Activated naive CD4-positive, alpha-beta T cell treated with anti-CD3 and anti-CD28 coated beads, Interleukin-2, amount 50 U/mL, for 72 hours (primary cell): ENCODE measurements around the gene SNTG2. TPM values are rescaled to one million over a fixed set of nuclear protein-coding genes. Genes with fewer than 3 reads are reported as not detected.

ENCODE experiments used
- ATAC-seq, 2 donors: fragments of 150-1000 bp; cut with Tn5 transposase; 2 replicates each; pipeline ENCODE4 v1.10.0; 2021; ENCODE audit warnings: mild to moderate bottlenecking in 2 of 2, moderate library complexity in 2 of 2
- DNase-seq, 2 donors: peaks; one replicate each; pipeline ENCODE4 v3.0.0; 2021 to 2022; ENCODE audit warnings: low spot score in 2 of 2
- H3K27ac Mint-ChIP-seq, 2 donors: one replicate each; pipeline ENCODE4 v1.8.0; 2022; ENCODE audit warnings: mild to moderate bottlenecking in 2 of 2, mixed read lengths in 2 of 2
- H3K36me3 Mint-ChIP-seq, 2 donors: one replicate each; pipeline ENCODE4 v1.8.0; 2022; ENCODE audit warnings: mixed read lengths in 2 of 2
- H3K9me3 Mint-ChIP-seq, 2 donors: one replicate each; pipeline ENCODE4 v1.8.0; 2022; ENCODE audit warnings: mixed read lengths in 2 of 2
- total RNA-seq, 2 donors: library from RNA; stranded (reverse); gene quantifications; one replicate each; pipeline ENCODE4 v1.2.3, GENCODE V29; 2022

Gene SNTG2
- total RNA-seq, 2 donors from 2014 or later: 0.27 to 2.6 TPM

GRCh38 chr2:1047485-1047884 is 96.8 kb downstream of the SNTG2 start:
- DNase-seq: no peak
- Mint-ChIP-seq H3K36me3 (peaks cover 19 to 41% of the 10 kb centered on the region in 2 donors), H3K9me3 (peaks cover 9 to 22% of the 10 kb centered on the region in 2 donors), H3K27ac (no peak overlapping the region)
- peak in 1 of 2 donors; percentile 48 for ATAC-seq

- Mint-ChIP-seq H3K9me3 (peaks cover 0 to 14% of the 10 kb centered on the region in 2 donors), H3K27ac (no peak overlapping the region), H3K36me3 (peaks cover 0 to 33% of the 10 kb centered on the region in 2 donors)
- DNase-seq (no peak), ATAC-seq (no peak)
These were observed 99.0 kb downstream of the SNTG2 start for GRCh38 chr2:1049691-1050090.

GRCh38 chr2:1051075-1051474 is 100.4 kb downstream of the SNTG2 start:
- DNase-seq: no peak
- Mint-ChIP-seq H3K9me3 (peaks cover 0 to 9% of the 10 kb centered on the region in 2 donors), H3K36me3 (peaks cover 0 to 25% of the 10 kb centered on the region in 2 donors), H3K27ac (no peak overlapping the region)
- ATAC-seq: no peak

- peaks cover 0 to 12% of the 10 kb centered on the region in 2 donors for H3K36me3 Mint-ChIP-seq
These were observed 102.1 kb downstream of the SNTG2 start for GRCh38 chr2:1052771-1053191.

GRCh38 chr2:1053786-1054185 is 103.1 kb downstream of the SNTG2 start:
- ATAC-seq (no peak), DNase-seq (no peak)
- H3K9me3 Mint-ChIP-seq: no peaks in the 10 kb centered on the region
- H3K27ac Mint-ChIP-seq: no peak overlapping the region
- H3K36me3 Mint-ChIP-seq: peaks cover 0 to 12% of the 10 kb centered on the region in 2 donors

More at GRCh38 chr2:1052771-1053191, 102.1 kb downstream of the SNTG2 start:
- Mint-ChIP-seq H3K27ac (no peak overlapping the region), H3K9me3 (no peaks in the 10 kb centered on the region)
- ATAC-seq (no peak), DNase-seq (no peak)

GRCh38 chr2:1054399-1054798 is 103.8 kb downstream of the SNTG2 start:
- no peaks in the 10 kb centered on the region for H3K9me3 Mint-ChIP-seq
- peaks cover 0 to 7% of the 10 kb centered on the region in 2 donors for H3K36me3 Mint-ChIP-seq
- DNase-seq (no peak), ATAC-seq (no peak)
- no peak overlapping the region for H3K27ac Mint-ChIP-seq

- ATAC-seq: no peak
- DNase-seq: no peak
- Mint-ChIP-seq H3K36me3 (no peaks in the 10 kb centered on the region), H3K9me3 (no peaks in the 10 kb centered on the region), H3K27ac (peak overlapping the region in 1 of 2 donors; percentile 29)
These were observed 104.5 kb downstream of the SNTG2 start for GRCh38 chr2:1055014-1055595.

GRCh38 chr2:1060372-1060771 is 109.7 kb downstream of the SNTG2 start:
- DNase-seq (no peak), ATAC-seq (no peak)
- no peak overlapping the region for H3K27ac Mint-ChIP-seq
- no peaks in the 10 kb centered on the region for H3K36me3 Mint-ChIP-seq
- no peaks in the 10 kb centered on the region for H3K9me3 Mint-ChIP-seq

GRCh38 chr2:1060987-1061386 is 110.3 kb downstream of the SNTG2 start:
- DNase-seq: no peak
- ATAC-seq: no peak
- Mint-ChIP-seq H3K9me3 (no peaks in the 10 kb centered on the region), H3K27ac (no peak overlapping the region), H3K36me3 (no peaks in the 10 kb centered on the region)

GRCh38 chr2:1068241-1068640 is 117.6 kb downstream of the SNTG2 start:
- Mint-ChIP-seq H3K36me3 (no peaks in the 10 kb centered on the region), H3K9me3 (peaks cover 0 to 9% of the 10 kb centered on the region in 2 donors), H3K27ac (no peak overlapping the region)
- no peak for DNase-seq
- no peak for ATAC-seq

GRCh38 chr2:1068822-1069221 is 118.2 kb downstream of the SNTG2 start:
- Mint-ChIP-seq H3K9me3 (peaks cover 0 to 9% of the 10 kb centered on the region in 2 donors), H3K27ac (no peak overlapping the region), H3K36me3 (no peaks in the 10 kb centered on the region)
- no peak for DNase-seq
- ATAC-seq: no peak

GRCh38 chr2:1069847-1070246 is 119.2 kb downstream of the SNTG2 start:
- peaks cover 0 to 9% of the 10 kb centered on the region in 2 donors for H3K9me3 Mint-ChIP-seq
- H3K36me3 Mint-ChIP-seq: no peaks in the 10 kb centered on the region
- ATAC-seq (no peak), DNase-seq (no peak)
- H3K27ac Mint-ChIP-seq: no peak overlapping the region

GRCh38 chr2:1070601-1071000 is 120.0 kb downstream of the SNTG2 start:
- Mint-ChIP-seq H3K27ac (no peak overlapping the region), H3K36me3 (no peaks in the 10 kb centered on the region), H3K9me3 (peaks cover 0 to 9% of the 10 kb centered on the region in 2 donors)
- DNase-seq (no peak), ATAC-seq (no peak)

GRCh38 chr2:1071650-1072049 is 121.0 kb downstream of the SNTG2 start:
- peaks cover 0 to 9% of the 10 kb centered on the region in 2 donors for H3K9me3 Mint-ChIP-seq
- no peak for DNase-seq
- H3K27ac Mint-ChIP-seq: no peak overlapping the region
- no peaks in the 10 kb centered on the region for H3K36me3 Mint-ChIP-seq
- ATAC-seq: no peak

- DNase-seq (no peak), ATAC-seq (no peak)
- Mint-ChIP-seq H3K36me3 (no peaks in the 10 kb centered on the region), H3K9me3 (peaks cover 0 to 9% of the 10 kb centered on the region in 2 donors), H3K27ac (no peak overlapping the region)
These were observed 121.6 kb downstream of the SNTG2 start for GRCh38 chr2:1072250-1072649.

- Mint-ChIP-seq H3K27ac (no peak overlapping the region), H3K36me3 (no peaks in the 10 kb centered on the region), H3K9me3 (no peaks in the 10 kb centered on the region)
- no peak for DNase-seq
- no peak for ATAC-seq
These were observed 127.3 kb downstream of the SNTG2 start for GRCh38 chr2:1077911-1078310.

- no peaks in the 10 kb centered on the region for H3K9me3 Mint-ChIP-seq
- DNase-seq (no peak), ATAC-seq (no peak)
- H3K36me3 Mint-ChIP-seq: no peaks in the 10 kb centered on the region
- no peak overlapping the region for H3K27ac Mint-ChIP-seq
These were observed 127.7 kb downstream of the SNTG2 start for GRCh38 chr2:1078326-1078725.
